Stimulated activated CD4-positive, alpha-beta T cell treated with anti-CD3 and anti-CD28 coated beads, TNF-alpha, amount 100 ng/mL, for 4 hours (primary cell): Measurements from ENCODE around the gene ATP5F1C.

Experiments
- DNase-seq, 3 experiments: peaks; one replicate each; pipeline ENCODE4 v3.0.0-alpha.2; 2020; ENCODE audit warnings: low read depth in 3 of 3

ATP5F1C gene

DNA sequence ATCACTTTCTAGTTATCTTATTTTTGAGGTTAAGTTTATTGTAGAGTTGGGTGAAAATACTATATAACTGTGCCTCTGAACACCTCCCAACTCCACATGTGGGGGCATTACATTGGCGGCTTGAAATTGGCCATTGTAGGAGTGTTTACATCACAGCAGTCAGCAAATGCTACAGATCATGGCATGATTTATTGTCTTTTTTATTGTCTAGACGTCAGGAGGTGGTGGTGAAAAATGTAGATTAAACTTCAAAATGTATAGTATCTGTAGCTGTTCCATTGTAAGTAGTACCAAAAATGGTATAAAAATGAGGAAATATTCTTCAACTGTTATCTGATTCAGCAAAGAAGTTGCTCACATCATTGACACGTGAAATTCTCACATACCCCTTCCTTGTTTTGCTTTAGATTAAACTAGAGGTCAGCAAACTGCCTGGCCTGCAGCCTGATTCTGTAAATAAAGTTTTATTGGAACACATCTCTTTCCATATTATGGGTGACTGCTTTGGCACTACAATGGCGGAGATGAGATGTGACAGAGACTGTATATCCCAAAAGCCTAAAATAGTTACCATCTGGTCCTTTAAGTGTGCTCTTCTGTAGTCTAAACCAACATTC is 65.4 kb downstream of the ATP5F1C start:
- DNase-seq: no peak

DNA sequence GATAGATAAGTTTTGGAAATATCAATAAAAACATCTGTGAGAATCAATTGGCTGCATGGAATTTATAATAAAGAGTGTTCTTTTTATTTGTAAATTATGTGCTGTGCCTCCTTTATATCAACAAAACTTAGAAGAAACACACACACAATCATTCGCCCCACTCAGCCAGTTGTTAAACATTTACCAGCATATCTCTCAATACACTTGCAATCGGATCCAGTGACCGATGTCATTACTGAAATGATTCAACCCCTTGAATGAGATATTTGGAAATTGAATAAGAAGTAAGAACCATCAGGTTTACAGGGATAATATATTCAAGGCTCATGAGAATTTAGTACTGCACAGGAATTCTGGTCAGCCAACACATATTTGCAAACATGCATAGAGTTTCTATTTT is 65.9 kb downstream of the ATP5F1C start:
- no peak for DNase-seq

DNA sequence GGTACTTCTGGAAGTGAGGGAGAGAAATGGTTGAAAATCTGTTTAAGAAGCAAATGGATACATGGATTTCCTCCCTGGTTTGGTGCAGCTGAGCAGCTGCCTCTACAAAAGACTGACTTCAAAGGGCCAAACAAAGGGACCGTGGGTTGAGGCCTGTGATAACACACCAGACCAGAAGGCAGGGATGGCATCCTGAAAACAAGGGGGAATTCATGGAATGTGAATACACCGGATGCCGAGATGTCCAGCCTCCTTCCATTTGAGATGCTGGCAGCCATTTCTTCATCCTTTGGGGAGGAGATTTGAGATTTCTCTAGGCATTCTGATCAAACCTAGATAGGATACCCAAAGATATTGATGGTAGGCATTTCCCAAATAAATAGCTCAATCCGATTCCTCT is 67.2 kb downstream of the ATP5F1C start:
- DNase-seq: no peak

DNA sequence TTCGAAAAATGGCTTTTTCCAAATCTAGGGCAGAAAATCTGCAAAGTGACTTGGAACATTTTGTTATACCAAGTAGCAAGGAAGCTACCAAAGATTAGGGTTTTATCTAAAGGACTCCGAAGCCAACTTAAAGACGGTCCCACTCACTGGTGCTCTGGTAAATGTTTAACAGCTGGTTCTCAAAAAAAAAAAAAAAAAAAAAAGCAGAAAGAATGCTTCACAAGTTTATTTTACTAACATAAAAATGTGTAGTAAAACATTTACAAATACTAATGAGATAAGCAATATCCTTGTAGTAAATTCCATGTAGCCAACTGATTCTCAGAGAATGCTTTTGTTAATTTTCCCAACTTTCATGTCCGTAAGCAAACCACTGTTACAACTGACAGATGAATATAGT is 68.7 kb downstream of the ATP5F1C start:
- no peak for DNase-seq

DNA sequence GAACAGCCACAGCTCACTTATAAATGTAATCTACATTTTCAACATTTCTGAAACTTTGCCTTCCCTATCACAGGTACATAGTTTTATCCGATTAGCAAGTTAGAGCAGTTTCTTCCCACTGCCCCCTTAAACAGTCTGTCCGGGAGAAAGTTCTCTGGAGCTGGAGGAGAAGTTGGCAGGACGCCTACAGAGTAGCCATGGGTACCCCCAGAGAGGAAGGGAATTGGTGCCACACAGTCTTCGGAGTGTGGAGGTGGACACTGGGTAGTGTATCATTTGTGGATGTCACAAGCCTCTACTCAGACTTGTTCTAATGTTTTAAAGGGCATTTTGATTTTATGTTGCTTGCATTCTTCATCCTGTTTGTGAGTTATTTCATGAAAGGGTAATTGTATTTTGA is 69.3 kb downstream of the ATP5F1C start:
- no peak for DNase-seq
